Liver (tissue), 3 donors: Measurements from ENCODE around the gene SHB.

Experiments
- ATF3 ChIP-seq: IDR thresholded peaks from 2 replicates; pipeline ENCODE4 v1.6.1; 2016; ENCODE audit warnings: antibody characterized with exemption
- CTCF ChIP-seq: fragments of 150-350 bp; IDR thresholded peaks from 2 replicates; pipeline ENCODE4 v1.5.1; 2017; ENCODE audit warnings: improper control_type of control experiment, low read depth, low read length; ENCODE audit not compliant: missing input control
- EGR1 ChIP-seq, 2 donors: IDR thresholded peaks; 2 replicates each; pipeline ENCODE4 v1.6.1; 2016 to 2018; ENCODE audit warnings: antibody characterized with exemption in 2 of 2, low read depth in 2 of 2
- FOXA1 ChIP-seq: IDR thresholded peaks from 2 replicates; pipeline ENCODE4 v1.6.1; 2016; ENCODE audit warnings: antibody characterized with exemption
- GABPA ChIP-seq, 2 donors: IDR thresholded peaks in 1 of 2; conservative IDR thresholded peaks in 1 of 2; 2 replicates each; pipeline ENCODE4 v1.6.1; 2016; ENCODE audit warnings: antibody characterized with exemption in 2 of 2, mild to moderate bottlenecking in 1 of 2, moderate library complexity in 1 of 2
- HNF4G ChIP-seq: IDR thresholded peaks from 2 replicates; pipeline ENCODE4 v1.6.1; 2016; ENCODE audit warnings: antibody characterized with exemption
- JUND ChIP-seq, 2 donors: IDR thresholded peaks; 2 replicates each; pipeline ENCODE4 v1.6.1; 2016; ENCODE audit warnings: antibody characterized with exemption in 2 of 2
- RAD21 ChIP-seq, 2 donors: IDR thresholded peaks; 2 replicates each; pipeline ENCODE4 v1.6.1; 2016; ENCODE audit warnings: antibody characterized with exemption in 2 of 2, mild to moderate bottlenecking in 2 of 2
- REST ChIP-seq: IDR thresholded peaks from 2 replicates; pipeline ENCODE4 v1.6.1; 2016; ENCODE audit warnings: antibody characterized with exemption, mild to moderate bottlenecking
- RXRA ChIP-seq, 2 donors: IDR thresholded peaks; 2 replicates each; pipeline ENCODE4 v1.6.1; 2017 to 2018; ENCODE audit warnings: antibody characterized with exemption in 2 of 2, mild to moderate bottlenecking in 1 of 2
- SP1 ChIP-seq: IDR thresholded peaks from 2 replicates; pipeline ENCODE4 v1.6.1; 2018; ENCODE audit warnings: antibody characterized with exemption, mild to moderate bottlenecking
- TAF1 ChIP-seq: conservative IDR thresholded peaks from 2 replicates; pipeline ENCODE4 v1.6.1; 2016; ENCODE audit warnings: antibody characterized with exemption, mild to moderate bottlenecking
- ZBTB33 ChIP-seq: IDR thresholded peaks from 2 replicates; pipeline ENCODE4 v1.6.1; 2016; ENCODE audit warnings: antibody characterized with exemption
- TF ChIP-seq, protein P1 (sequence below): IDR thresholded peaks from 2 replicates; pipeline ENCODE4 v1.6.1; 2016; ENCODE audit warnings: antibody characterized with exemption
- donor health status: healthy.
- donor health status: healthy.

DNA sequence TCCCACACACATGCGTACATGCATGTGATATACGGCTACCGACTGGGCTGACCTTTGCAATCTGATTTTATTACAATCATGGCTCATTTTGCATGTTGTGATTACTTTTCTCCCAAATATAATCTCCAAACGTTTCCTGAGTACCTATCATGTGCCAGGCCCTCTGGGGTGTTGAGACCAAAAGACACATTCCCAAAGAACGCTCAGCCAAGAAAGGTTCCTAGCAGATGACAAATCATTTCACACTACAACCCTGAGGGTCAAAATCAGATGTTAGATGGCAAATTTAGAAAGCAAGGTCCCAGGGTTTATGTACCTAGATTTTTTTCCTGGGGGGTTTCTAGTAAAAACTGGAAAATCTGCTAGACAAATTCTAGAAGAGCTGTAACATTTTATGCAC lies 132.7 kb downstream of the SHB start:
- no peak for TF ChIP-seq CTCF
- no peak for TF ChIP-seq GABPA (IDR thresholded peaks at IDR 0.05 in 1 of 2, conservative IDR thresholded peaks at IDR 0.05 in 1 of 2)
- TF ChIP-seq REST = no peak
- TF ChIP-seq JUND (IDR thresholded peaks at IDR 0.05) = no peak
- TF ChIP-seq, protein P1, sequence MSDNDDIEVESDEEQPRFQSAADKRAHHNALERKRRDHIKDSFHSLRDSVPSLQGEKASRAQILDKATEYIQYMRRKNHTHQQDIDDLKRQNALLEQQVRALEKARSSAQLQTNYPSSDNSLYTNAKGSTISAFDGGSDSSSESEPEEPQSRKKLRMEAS = no peak
- TF ChIP-seq RAD21 (IDR thresholded peaks at IDR 0.05) = no peak
- no peak for TF ChIP-seq SP1
- TF ChIP-seq FOXA1 = no peak
- TF ChIP-seq ZBTB33 = no peak
- no peak for TF ChIP-seq TAF1
- TF ChIP-seq ATF3 = no peak
- TF ChIP-seq RXRA (IDR thresholded peaks at IDR 0.05) = no peak
- no peak for TF ChIP-seq HNF4G
- no peak for TF ChIP-seq EGR1 (IDR thresholded peaks at IDR 0.05; ENCODE audit: low read depth in 2 of 2)
